Measurements from ENCODE around the gene NDUFA3. TPM values are rescaled to one million over a fixed set of nuclear protein-coding genes. Genes with fewer than 3 reads are reported as not detected.

NDUFA3 gene
- total RNA-seq, 4 donors from 2014 or later: 4.7 to 65.8 (median 5.5) TPM; not detected in 1

- Histone ChIP-seq H3K4me1 (peaks cover 0 to 18% of the 10 kb centered on the region in 2 donors), H3K36me3 (no peaks in the 10 kb centered on the region), H3K27me3 (no peaks in the 10 kb centered on the region), H3K9me3 (no peaks in the 10 kb centered on the region), H3K27ac (peak overlapping the region; percentile 33 to 41), H3K4me3 (peak overlapping the region; percentile 10 to 24)
- DNase-seq: no peak
- TF ChIP-seq POLR2A (IDR thresholded peaks at IDR 0.05): no peak
- TF ChIP-seq, protein P1, sequence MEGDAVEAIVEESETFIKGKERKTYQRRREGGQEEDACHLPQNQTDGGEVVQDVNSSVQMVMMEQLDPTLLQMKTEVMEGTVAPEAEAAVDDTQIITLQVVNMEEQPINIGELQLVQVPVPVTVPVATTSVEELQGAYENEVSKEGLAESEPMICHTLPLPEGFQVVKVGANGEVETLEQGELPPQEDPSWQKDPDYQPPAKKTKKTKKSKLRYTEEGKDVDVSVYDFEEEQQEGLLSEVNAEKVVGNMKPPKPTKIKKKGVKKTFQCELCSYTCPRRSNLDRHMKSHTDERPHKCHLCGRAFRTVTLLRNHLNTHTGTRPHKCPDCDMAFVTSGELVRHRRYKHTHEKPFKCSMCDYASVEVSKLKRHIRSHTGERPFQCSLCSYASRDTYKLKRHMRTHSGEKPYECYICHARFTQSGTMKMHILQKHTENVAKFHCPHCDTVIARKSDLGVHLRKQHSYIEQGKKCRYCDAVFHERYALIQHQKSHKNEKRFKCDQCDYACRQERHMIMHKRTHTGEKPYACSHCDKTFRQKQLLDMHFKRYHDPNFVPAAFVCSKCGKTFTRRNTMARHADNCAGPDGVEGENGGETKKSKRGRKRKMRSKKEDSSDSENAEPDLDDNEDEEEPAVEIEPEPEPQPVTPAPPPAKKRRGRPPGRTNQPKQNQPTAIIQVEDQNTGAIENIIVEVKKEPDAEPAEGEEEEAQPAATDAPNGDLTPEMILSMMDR (IDR thresholded peaks at IDR 0.05): no peak
- intact Hi-C loops (cut with DNase I; ENCODE audit: low total_unique reads): no loop called here
Measured at GRCh38 chr19:54136086-54136863, 33.6 kb downstream of the NDUFA3 start.

DNA sequence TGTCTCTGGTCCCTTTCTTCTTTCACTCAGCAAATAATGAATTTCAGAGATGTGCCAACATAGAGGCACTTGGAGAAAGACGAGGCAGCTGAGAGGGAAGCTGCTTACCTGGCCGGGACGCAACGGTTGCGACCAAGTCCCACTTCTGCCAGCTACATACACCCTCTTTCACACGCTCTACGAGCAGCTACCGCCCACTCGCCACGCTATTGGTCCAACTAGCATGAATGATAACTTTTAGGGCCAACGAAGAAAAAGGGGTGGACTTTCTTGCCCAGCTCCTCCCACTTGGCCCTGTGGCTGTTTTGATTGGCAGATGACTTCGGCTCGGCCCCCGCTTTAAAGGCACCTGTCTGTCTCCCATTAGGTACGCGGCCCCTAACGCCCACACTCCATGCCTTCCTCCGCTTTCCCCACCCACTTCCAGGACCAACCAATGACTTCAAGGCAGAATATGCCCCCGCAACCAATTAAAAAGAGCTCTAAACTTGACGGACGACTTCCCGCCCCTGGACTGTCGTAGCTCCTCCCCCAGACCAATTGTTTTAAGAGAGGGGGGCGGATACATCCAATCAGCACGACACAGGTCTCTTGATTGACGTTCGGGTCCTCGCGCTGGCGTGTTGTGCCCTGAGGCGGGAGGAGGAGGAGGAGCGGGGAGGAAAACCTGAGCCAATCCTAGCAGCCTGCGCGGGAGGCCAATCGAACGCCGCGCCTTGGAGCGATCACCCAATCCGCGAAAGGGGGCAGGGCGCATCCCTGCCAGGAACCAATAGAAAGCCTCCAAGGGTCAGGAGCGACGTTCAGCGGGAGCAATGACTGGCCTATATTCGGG, 34.4 kb downstream of the NDUFA3 start:
- H3K4me1 ChIP-seq: peaks cover 0 to 18% of the 10 kb centered on the region in 2 donors
- intact Hi-C loops (cut with DNase I; ENCODE audit: low total_unique reads): no loop called here
- H3K27me3 ChIP-seq: no peaks in the 10 kb centered on the region
- H3K9me3 ChIP-seq: no peaks in the 10 kb centered on the region
- H3K27ac ChIP-seq: peak overlapping the region; percentile 90 to 96
- peak overlapping the region; percentile 77 to 97 for H3K4me3 ChIP-seq
- DNase-seq: peak; percentile 99 to 100
- peak; percentile 38 to 50 for TF ChIP-seq POLR2A (IDR thresholded peaks at IDR 0.05)
- TF ChIP-seq, protein P1 (IDR thresholded peaks at IDR 0.05): no peak
- H3K36me3 ChIP-seq: no peaks in the 10 kb centered on the region

DNA sequence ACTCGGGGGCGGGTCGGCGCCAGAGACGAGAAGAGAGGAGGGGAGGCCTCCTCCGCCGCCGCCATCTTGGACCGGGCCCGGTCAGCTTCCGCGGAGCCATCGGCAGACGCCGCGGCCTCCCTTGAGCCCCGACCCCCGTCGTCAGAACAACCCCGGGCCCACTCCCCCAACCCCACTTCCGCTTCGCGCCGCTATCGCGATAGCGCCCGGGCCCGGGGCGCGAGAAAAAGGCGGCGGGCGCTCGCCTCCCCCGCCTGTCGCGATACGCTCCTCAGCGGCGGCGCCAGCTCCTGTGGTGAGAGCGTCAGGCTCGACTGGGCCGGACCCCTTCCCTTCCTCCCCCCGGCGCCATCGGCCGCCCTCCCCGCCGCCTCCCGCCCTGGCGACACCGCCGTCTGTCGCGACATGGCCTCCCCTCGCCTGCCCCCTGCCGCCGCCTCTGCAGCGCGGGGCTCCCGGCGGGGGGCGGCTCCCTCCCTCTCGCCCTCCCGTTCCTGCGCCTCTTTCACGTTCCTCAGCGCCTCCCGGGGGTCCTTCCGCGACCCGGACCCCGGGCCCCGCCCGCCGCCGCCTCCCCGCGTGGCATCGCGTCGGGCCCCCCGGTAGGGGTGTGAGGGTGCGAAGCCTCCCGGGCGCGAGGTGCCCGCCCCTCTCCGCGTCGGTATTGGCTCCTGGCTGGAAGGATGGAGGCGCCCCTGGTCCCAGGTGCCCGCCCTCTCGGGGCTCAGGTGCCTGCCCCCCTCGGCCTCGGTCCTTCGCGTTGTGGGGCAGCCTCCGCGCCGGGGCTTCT, 35.2 kb downstream of the NDUFA3 start, which contains the start of gene CNOT3:
CNOT3 (plus strand) TSS at position 64 of the 790 bp plus-strand sequence. CDS start 5,217 bp downstream, outside the sequence.
- DNase-seq: peak in 1 of 2 donors; percentile 40
- peak; percentile 85 to 97 for TF ChIP-seq POLR2A (IDR thresholded peaks at IDR 0.05)
- TF ChIP-seq, protein P1 (IDR thresholded peaks at IDR 0.05): no peak
- Histone ChIP-seq H3K4me3 (peak within 1 kb of the TSS; percentile 77 to 97), H3K36me3 (no peaks in the 10 kb centered on the region), H3K27me3 (no peaks in the 10 kb centered on the region), H3K9me3 (no peaks in the 10 kb centered on the region), H3K27ac (peak within 1 kb of the TSS; percentile 90 to 96), H3K4me1 (peaks cover 0 to 18% of the 10 kb centered on the region in 2 donors)
- intact Hi-C loops (cut with DNase I; ENCODE audit: low total_unique reads): no loop called here

- Histone ChIP-seq H3K4me3 (peak overlapping the region; percentile 77 to 97), H3K4me1 (peaks cover 0 to 18% of the 10 kb centered on the region in 2 donors), H3K36me3 (no peaks in the 10 kb centered on the region), H3K27ac (peak overlapping the region; percentile 90 to 96), H3K9me3 (no peaks in the 10 kb centered on the region), H3K27me3 (no peaks in the 10 kb centered on the region)
- intact Hi-C loops (cut with DNase I; ENCODE audit: low total_unique reads): no loop called here
- TF ChIP-seq, protein P1 (IDR thresholded peaks at IDR 0.05): no peak
- TF ChIP-seq POLR2A (IDR thresholded peaks at IDR 0.05): no peak
- no peak for DNase-seq
Measured at GRCh38 chr19:54138489-54139256, 36.0 kb downstream of the NDUFA3 start.

Measured in uterus (tissue), 4 donors.